ENCODE measurements around the gene RNF215.
"Not testable (repeated sequence)": the region's sequence is repeated elsewhere in the genome, so short reads cannot be mapped to it uniquely, and the experiment has no call there.

The RNF215 gene

GRCh38 chr22:30362651-30363281 lies 24.4 kb downstream of the RNF215 start:
- no peak for DNase-seq (ENCODE audit: low read depth in 2 of 2)

DNA sequence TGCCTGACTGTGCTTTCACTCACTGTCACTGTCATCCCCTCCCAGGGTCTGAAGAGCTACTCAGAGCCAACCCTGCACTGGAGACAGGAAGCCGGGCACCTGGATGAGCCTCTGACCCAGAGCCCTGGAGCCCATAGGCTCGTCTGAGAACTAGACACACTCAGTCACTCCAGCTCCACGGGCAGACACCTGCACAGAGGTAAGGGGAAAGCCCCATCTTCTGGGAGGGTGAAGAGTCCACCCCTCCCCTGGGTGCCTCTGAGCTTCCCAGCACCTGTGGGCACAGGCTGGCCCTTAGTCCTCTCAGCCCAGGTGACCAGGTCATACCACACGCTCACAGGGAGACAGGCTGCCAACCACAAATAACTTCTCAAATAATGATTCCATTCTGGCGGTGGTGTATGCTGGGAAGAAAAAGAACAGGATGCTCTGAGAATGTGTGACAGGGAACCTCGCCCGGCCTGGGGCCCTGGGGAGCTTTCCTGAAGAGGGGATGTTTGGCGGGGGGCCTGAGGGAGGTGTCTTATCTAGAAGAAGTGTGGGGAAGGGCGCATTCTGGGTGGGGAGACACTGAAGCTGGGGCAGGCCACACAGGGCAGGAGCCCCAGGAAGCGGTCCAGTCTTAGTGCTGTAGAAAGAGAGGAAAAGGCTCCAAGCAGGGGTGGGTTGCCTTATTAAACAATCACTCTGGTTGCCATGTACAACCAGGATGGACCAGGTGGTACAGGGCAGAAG lies 25.1 kb downstream of the RNF215 start:
- no peak for DNase-seq (ENCODE audit: low read depth in 2 of 2)

GRCh38 chr22:30358541-30358940 lies 28.7 kb downstream of the RNF215 start:
- DNase-seq (ENCODE audit: low read depth in 2 of 2): no peak

- no peak for DNase-seq (ENCODE audit: low read depth in 2 of 2)
These were observed 29.5 kb downstream of the RNF215 start for GRCh38 chr22:30357650-30358215.

GRCh38 chr22:30357236-30357570 lies 30.0 kb downstream of the RNF215 start:
- DNase-seq (ENCODE audit: low read depth in 2 of 2): no peak

- DNase-seq (ENCODE audit: low read depth in 2 of 2): peak; percentile 84 to 85
These were observed 30.6 kb downstream of the RNF215 start, which contains the start of the genes CCDC157 and SF3A1 for GRCh38 chr22:30356449-30357235. Gene CCDC157, plus strand, starts transcription at chr22:30357007. Its CDS starts 8,994 bp downstream, at chr22:30366001. Gene SF3A1, minus strand, starts transcription at chr22:30356894. Its CDS starts 102 bp downstream, at chr22:30356792.

GRCh38 chr22:30354644-30355043 lies 32.6 kb downstream of the RNF215 start:
- DNase-seq (ENCODE audit: low read depth in 2 of 2): no peak

GRCh38 chr22:30351226-30351625 lies 36.0 kb downstream of the RNF215 start:
- no peak for DNase-seq (ENCODE audit: low read depth in 2 of 2)

- no peak for DNase-seq (ENCODE audit: low read depth in 2 of 2)
These were observed 38.4 kb downstream of the RNF215 start for GRCh38 chr22:30348809-30349208.

DNA sequence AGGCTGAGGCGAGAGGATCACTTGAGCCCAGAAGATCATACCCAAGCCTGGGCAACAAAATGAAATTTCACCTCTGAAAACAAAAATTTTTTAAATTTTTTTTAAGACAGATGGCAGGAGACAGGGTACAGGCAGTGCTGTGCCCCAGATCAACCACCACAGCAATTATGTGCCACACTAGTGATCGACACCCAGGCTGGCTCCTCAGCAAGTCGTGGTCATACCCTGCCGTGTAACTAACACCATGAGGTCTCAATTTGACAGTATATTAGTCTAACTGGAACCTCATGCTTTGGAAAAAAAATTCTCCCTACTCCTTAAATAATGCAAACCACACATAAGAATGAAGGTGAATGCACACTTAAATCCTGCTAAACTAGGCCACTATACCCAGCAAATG lies 38.8 kb downstream of the RNF215 start:
- no peak for DNase-seq (ENCODE audit: low read depth in 2 of 2)

- DNase-seq (ENCODE audit: low read depth in 2 of 2): no peak
These were observed 39.8 kb downstream of the RNF215 start for GRCh38 chr22:30347255-30347892.

DNA sequence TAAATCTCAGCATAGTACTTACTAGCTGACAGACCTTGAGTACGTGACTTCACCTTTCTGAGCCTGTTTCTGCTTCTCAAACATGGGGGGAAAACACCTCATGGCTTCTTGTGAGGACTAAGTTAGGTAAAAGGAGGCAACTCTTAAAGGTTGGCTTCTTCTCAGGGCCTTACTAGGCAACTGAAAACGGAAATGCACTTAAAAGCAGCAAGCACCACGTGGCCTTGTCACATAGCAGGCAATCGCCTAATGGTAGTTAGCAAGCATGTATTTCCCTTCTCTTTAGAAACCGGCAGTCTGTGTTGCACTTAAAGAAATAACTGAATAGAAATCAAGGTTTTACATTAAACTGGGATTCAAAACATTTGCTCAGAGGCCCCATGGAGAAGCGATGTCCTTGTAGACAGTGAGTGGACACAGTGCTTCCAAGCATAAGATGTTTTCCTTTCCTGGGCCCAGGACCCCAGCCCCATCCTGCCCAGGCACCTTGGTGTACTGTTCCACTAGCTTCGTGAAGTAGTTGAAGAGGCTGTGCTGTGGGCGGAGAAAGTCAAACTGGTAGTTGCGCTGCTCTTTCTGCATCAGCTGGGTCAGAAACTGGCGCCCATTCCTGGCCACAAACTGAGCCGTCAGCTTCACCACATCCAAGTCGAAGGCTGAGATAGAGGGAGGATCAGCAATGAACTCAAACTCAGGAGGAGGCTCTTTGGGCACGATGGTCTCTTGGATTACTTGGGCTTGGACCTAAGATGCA lies 42.6 kb downstream of the RNF215 start:
- peak in 1 of 2 donors; percentile 41 for DNase-seq (ENCODE audit: low read depth in 2 of 2)

- DNase-seq (ENCODE audit: low read depth in 2 of 2): no peak
These were observed 46.1 kb downstream of the RNF215 start for GRCh38 chr22:30340911-30341685.

DNA sequence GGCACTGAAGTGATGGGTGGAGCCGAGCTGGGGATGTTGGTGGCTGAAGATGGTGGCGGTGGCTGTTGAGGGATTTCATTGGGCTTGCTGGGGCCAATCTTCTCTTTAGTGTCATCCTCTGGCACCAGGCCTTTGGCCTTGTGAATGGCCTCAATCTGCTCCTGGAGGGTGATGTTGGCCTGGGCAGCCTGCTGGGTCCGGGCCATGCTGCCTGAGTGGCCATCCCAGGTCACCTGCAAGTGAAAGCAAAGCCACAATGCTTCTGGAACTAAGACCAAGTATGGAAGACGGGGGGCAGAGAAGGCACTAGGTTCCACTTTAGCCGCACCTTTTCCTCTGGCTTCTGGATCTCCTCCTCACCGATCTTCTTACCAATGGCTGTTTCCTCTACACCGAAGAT lies 48.4 kb downstream of the RNF215 start:
- no peak for DNase-seq (ENCODE audit: low read depth in 2 of 2)

GRCh38 chr22:30338341-30338740 lies 48.9 kb downstream of the RNF215 start:
- not testable (repeated sequence) for DNase-seq (ENCODE audit: low read depth in 2 of 2)

DNA sequence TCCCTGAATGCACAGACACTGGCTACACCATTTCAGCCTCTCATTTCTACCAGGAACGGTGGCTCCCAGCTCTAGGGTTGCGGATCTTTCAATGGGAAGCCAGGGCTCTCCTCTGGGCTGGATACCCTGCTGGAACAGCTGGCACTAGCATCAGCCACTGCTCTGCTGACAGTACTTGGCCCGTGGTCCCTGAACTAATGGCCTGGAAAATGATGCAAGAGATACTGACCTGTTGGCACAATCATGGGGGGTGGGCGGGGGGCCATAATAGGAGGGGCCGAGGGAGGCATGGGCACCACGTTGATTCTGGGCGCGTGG lies 49.8 kb downstream of the RNF215 start:
- DNase-seq (ENCODE audit: low read depth in 2 of 2): no peak

GRCh38 chr22:30336752-30337460 lies 50.3 kb downstream of the RNF215 start:
- DNase-seq (ENCODE audit: low read depth in 2 of 2): no peak

DNA sequence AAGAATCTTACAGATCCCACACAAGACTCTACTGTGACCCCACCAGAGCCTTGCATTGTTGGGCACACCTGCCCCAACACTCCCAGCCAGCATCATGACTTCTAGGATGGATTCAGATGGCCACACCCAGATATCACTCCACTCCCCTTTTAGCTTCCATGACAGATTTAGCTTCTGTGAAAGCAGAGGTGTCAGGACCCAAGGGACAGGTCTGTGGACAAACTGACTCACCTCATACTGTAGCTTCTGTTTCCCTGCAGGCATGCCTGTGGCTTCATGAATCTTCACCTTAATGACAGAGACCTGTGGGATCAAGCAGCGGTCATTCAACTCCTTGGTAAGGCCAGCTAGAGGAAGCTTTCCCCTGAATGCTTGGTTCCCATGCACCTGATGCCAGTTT lies 52.0 kb downstream of the RNF215 start:
- no peak for DNase-seq (ENCODE audit: low read depth in 2 of 2)

GRCh38 chr22:30334646-30335045 lies 52.6 kb downstream of the RNF215 start:
- no peak for DNase-seq (ENCODE audit: low read depth in 2 of 2)

- DNase-seq (ENCODE audit: low read depth in 2 of 2): no peak
These were observed 53.5 kb downstream of the RNF215 start for GRCh38 chr22:30333707-30334087.

Measured in stimulated activated CD8-positive, alpha-beta memory T cell treated with anti-CD3 and anti-CD28 coated beads, Interleukin-15, amount 100 ng/mL, for 48 hours (primary cell).